ENCODE data around the gene CD80. TPM values are rescaled to one million over a fixed set of nuclear protein-coding genes. Genes with fewer than 3 reads are reported as not detected.
A peak's percentile ranks its signal among the peaks of the same experiment; 100 is the strongest.

Gene CD80
- polyA plus RNA-seq, 5 donors, result 1.8 to 3.6 (median 2.9) TPM

DNA sequence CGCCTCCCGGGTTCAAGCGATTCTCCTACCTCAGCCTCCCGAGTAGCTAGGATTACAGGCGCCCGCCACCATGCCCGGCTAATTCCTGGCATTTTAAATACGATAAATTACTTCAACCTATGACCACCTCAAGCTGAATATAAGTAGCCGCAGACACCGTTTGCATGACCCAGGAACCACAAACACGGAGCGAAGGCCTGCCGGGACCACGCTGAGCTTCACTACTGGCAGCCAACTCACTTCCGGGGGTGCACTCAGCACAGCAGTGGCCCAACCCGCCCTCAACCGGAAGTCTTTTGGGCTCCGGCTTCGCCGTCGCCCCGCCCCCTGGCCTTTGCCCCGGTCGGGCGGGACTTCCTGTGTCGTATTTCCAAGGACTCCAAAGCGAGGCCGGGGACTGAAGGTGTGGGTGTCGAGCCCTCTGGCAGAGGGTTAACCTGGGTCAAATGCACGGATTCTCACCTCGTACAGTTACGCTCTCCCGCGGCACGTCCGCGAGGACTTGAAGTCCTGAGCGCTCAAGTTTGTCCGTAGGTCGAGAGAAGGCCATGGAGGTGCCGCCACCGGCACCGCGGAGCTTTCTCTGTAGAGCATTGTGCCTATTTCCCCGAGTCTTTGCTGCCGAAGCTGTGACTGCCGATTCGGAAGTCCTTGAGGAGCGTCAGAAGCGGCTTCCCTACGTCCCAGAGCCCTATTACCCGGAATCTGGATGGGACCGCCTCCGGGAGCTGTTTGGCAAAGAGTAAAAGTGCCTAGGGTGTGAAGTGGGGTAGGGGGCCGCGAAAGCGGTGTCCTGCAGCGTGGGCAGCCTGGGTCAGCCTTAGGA is 61.0 kb downstream of the CD80 start, which contains the start of gene TIMMDC1:
Gene TIMMDC1 (plus strand): TSS at position 362 of the 826 bp plus-strand sequence. CDS start 187 bp downstream, at position 549.
- peak; percentile 96 to 98 for DNase-seq

DNA sequence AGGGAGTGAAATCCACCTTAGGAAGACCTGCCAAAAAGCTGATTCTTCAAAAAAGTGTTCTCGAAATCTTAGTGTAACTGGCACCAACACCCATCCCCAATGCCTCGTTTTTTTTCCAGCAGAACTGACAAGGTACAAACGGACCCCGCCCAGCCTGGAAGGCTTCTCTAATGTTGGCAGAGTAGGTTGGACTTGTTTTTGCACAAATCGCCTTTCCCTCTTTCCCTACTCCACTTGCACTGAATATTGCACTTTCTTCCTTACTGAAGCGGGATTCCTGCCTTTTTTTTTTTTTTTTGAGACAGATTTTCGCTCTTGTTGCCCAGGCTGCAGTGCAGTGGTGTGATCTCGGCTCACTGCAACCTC is 61.6 kb downstream of the CD80 start:
- DNase-seq, result peak; percentile 14 to 20

DNA sequence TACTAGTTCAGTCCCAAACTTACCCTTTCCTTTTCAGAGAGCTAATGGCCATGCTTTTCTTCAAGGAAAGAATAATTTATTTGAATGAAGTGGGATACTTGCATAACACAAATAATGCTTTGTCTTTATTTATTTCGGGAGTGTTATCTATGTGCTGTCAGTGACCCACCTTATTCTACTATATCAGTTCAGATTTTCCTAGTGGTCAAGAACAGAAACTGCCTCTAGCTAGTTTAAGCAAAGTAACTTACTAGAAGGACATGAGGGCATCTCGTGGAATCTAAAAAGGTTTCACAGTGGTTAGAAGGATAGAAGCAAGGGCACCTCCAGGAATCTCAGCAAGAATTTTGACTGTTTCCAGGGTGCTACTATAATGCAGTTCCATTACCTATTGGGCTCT is 64.8 kb downstream of the CD80 start:
- no peak for DNase-seq

DNA sequence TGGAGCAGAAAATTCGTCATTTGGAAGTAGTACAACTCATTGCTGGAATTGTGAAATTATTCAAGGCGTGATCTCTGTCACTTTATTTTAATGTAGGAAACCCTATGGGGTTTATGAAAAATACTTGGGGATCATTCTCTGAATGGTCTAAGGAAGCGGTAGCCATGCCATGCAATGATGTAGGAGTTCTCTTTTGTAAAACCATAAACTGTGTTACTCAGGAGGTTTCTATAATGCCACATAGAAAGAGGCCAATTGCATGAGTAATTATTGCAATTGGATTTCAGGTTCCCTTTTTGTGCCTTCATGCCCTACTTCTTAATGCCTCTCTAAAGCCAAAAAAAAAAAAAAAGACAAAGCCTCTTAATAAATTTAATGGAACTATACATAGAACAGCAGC is 66.6 kb downstream of the CD80 start:
- no peak for DNase-seq

DNA sequence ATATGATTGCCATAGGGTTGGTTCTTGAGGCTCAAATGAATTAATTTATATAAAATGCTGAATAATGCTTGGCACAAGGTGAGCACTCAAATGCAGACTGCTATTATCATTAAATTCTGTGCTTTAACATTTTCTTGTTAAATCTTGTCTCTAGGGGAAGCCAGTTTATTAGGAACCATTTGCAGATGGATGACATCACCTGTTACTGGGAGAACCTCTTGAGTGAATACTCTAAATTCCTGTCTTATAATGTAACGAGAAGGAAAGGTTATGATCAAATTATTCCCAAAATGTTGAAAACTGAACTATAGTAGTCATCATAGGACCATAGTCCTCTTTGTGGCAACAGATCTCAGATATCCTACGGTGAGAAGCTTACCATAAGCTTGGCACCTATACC is 67.3 kb downstream of the CD80 start:
- DNase-seq, result no peak

DNA sequence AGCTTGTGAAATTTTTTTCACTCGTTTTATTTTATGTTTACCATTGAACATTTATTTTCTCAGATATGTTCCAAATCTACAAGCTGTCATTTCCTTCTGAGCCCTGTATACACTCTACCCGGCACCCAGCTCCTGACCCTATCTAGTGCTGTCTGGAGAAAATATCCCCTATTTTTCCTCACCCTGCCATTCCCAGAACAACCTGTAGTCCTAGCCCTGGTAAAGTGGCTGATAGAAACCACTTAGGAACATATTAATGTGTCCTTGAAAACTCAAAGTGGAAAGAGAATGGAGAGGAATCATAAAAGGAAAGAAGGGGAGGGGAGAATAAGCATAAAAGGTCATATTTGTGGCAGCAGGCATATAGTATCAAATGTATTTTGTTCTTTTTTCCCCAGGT is 69.3 kb downstream of the CD80 start:
- DNase-seq, result no peak

DNA sequence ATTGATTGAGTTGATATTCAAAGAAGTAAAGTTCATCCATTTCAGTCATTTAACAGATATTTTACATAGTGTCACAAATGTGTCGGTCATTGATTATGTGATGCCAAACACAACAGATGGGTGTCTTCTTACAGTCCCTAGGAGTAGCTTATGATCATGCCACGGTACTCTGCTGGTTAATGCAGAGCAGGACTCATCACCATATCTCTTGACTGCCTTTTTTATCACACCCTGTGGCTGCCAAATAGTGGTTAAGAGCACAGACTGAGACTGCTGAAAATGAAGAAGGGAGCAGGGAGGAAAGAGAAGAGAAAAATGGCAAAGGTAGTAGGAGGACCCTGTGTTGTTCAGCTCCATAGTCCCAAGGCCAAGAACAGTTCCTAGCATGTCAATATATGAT is 73.9 kb downstream of the CD80 start:
- DNase-seq, result no peak

DNA sequence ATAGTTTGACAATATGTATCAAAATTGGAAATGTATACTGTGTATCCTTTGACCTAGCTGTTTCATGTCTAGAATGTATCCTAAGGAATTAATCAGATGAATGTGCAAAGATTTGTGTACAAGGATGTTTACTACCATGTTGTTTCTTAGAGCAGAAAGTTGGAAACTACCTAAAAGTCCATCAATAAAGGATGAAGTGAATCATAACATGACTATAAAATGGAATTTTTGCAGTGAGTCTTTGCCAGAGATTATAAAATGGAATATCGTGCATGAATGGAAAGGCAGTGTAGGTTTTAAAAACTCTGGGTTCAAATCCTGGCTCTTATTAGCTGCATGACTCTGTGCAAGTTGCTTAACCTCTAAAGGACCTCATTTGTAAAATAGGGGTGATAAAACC is 76.3 kb downstream of the CD80 start:
- no peak for DNase-seq

DNA sequence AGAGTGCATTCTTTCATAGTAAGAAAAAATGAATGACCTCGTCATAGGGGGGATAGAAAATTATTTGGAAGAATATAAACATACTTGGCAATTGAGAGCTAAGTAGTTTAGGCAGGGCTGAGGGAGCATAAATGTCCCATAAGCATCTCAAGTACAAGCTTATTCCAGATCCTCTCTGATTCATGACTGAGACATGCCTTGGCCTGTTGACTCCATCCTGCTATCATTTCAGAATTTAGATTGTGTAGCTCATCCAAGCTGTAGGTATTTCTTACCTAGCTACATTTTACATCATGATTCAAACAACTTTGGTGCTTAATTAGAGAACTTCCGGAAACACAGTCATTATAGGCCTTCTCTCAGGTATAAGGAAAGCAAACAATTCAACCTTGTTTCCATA is 78.3 kb downstream of the CD80 start:
- no peak for DNase-seq

Other genes starting within 250 kb of the CD80 start
- 10 to 100 TPM; 65.1 to 78.5 (median 71.4) TPM for gene TMEM39A, start 96.0 kb downstream of the CD80 start, polyA plus RNA-seq (ENCODE audit: insufficient read depth in 1 of 5, insufficient read length in 5 of 5, low replicate concordance in 1 of 5)
- 10 to 100 TPM; 24.3 to 34.1 (median 28.9) TPM for gene POGLUT1, start 90.7 kb downstream of the CD80 start, polyA plus RNA-seq (ENCODE audit: insufficient read depth in 1 of 5, insufficient read length in 5 of 5, low replicate concordance in 1 of 5)
- 100 to 1,000 TPM in 1 of 5 donors, 10 to 100 TPM in 4; 89.7 to 103 (median 95.0) TPM for gene TIMMDC1, start 61.1 kb downstream of the CD80 start, polyA plus RNA-seq (ENCODE audit: insufficient read depth in 1 of 5, insufficient read length in 5 of 5, low replicate concordance in 1 of 5)
- gene ADPRH, start 19.9 kb upstream of the CD80 start, polyA plus RNA-seq (ENCODE audit: insufficient read depth in 1 of 5, insufficient read length in 5 of 5, low replicate concordance in 1 of 5), result 10 to 100 TPM in 4 of 5 donors, 1 to 10 TPM in 1; 9.4 to 13.8 (median 11.6) TPM
- gene PLA1A, start 38.3 kb upstream of the CD80 start, polyA plus RNA-seq (ENCODE audit: insufficient read depth in 1 of 5, insufficient read length in 5 of 5, low replicate concordance in 1 of 5), result 1 to 10 TPM in 2 of 5 donors, under 1 TPM in 3; 0.60 to 1.4 (median 0.91) TPM
- gene POPDC2, start 101.0 kb upstream of the CD80 start, polyA plus RNA-seq (ENCODE audit: insufficient read depth in 1 of 5, insufficient read length in 5 of 5, low replicate concordance in 1 of 5), result 1 to 10 TPM; 2.8 to 5.0 (median 4.7) TPM
- gene COX17, start 117.8 kb upstream of the CD80 start, polyA plus RNA-seq (ENCODE audit: insufficient read depth in 1 of 5, insufficient read length in 5 of 5, low replicate concordance in 1 of 5), result 10 to 100 TPM; 29.5 to 40.3 (median 31.7) TPM
- 10 to 100 TPM in 2 of 5 donors, 1 to 10 TPM in 3; 6.0 to 12.0 (median 8.1) TPM for gene CFAP91, start 143.4 kb upstream of the CD80 start, polyA plus RNA-seq (ENCODE audit: insufficient read depth in 1 of 5, insufficient read length in 5 of 5, low replicate concordance in 1 of 5)
- gene NR1I2, start 222.5 kb upstream of the CD80 start, polyA plus RNA-seq (ENCODE audit: insufficient read depth in 1 of 5, insufficient read length in 5 of 5, low replicate concordance in 1 of 5), result under 1 TPM; 0.44 to 0.77 (median 0.55) TPM